HL-60 (cell line): ENCODE data around the gene KIF2A.
A peak's percentile ranks its signal among the peaks of the same experiment; 100 is the strongest.

Experiments used
- POLR2AphosphoS5 ChIP-seq: IDR thresholded peaks from 2 replicates; pipeline ENCODE4 v1.6.1; 2012; ENCODE audit warnings: low read depth
- TF ChIP-seq, protein P1 (sequence below): IDR thresholded peaks from one replicate; pipeline ENCODE4 v1.5.1; 2011; ENCODE audit warnings: low read length, control low read depth, inconsistent platforms; ENCODE audit not compliant: insufficient read depth

DNA sequence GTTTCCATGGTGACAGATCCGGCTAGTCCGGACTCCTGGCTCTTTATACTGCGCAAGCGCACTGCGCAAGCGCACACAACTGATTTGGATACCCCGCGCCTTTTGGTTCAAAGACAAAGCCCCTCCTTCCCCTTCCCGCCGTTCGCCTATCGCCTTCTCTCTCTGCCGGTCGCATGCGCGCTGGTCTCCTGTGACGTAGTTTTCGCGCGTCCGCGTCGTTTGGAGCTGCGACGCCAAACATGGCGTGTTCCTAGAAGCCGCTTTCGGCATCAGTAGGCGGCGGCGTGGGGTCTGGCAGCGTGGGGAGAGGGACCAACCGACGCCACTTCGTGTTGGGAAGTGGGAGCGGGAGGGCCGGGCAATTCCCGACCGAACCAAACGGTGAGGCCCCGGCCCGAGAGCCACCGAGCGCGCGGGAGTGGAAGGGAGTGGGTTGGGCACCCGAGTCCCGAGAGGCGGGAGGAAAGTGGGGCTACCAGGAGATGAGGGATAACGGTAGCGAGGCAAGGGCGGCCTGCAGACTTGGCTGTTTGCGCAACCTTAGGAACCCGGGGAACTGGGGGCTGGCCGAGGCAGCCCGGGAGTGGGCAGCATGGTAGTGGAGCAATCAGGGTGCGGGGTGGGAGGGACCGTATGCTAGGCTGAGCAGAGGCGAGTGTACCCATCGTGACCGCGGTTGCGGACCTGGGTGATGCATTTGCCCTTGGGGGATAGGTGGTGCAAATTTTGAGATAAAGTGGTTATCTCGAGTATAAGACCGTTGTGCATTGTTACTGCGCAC is 106.7 kb downstream of the KIF2A start, which contains the start of gene IPO11:
- TF ChIP-seq, protein P1, sequence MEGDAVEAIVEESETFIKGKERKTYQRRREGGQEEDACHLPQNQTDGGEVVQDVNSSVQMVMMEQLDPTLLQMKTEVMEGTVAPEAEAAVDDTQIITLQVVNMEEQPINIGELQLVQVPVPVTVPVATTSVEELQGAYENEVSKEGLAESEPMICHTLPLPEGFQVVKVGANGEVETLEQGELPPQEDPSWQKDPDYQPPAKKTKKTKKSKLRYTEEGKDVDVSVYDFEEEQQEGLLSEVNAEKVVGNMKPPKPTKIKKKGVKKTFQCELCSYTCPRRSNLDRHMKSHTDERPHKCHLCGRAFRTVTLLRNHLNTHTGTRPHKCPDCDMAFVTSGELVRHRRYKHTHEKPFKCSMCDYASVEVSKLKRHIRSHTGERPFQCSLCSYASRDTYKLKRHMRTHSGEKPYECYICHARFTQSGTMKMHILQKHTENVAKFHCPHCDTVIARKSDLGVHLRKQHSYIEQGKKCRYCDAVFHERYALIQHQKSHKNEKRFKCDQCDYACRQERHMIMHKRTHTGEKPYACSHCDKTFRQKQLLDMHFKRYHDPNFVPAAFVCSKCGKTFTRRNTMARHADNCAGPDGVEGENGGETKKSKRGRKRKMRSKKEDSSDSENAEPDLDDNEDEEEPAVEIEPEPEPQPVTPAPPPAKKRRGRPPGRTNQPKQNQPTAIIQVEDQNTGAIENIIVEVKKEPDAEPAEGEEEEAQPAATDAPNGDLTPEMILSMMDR, result no peak
- peak; percentile 66 for TF ChIP-seq POLR2AphosphoS5
